ENCODE results near the gene MEI1.

- TF ChIP-seq POLR2A (conservative IDR thresholded peaks at IDR 0.05) (no peak), FOXO4 (CRISPR knock-in tag; IDR thresholded peaks at IDR 0.05) (no peak), GTF2F1 (IDR thresholded peaks at IDR 0.05; ENCODE audit: low read depth, low read length) (no peak), RB1 (IDR thresholded peaks at IDR 0.05; ENCODE audit: low read depth) (no peak), TAL1 (IDR thresholded peaks at IDR 0.05) (no peak), ADNP (tag; IDR thresholded peaks at IDR 0.05) (no peak), EZH2 (IDR thresholded peaks at IDR 0.05; ENCODE audit: borderline replicate concordance, low read depth, low read length) (no peak), CHD2 (IDR thresholded peaks at IDR 0.05; ENCODE audit: low read depth, low read length) (no peak), ZNF77 (CRISPR knock-in tag; IDR thresholded peaks at IDR 0.05) (no peak)
Observed at GRCh38 chr22:41722496-41722895, 23.2 kb downstream of the MEI1 start.

All from K562 (cell line).